ENCODE data around the gene DOCK3.
"Not testable (repeated sequence)": the region's sequence is repeated elsewhere in the genome, so short reads cannot be mapped to it uniquely, and the experiment has no call there.

Gene DOCK3

GRCh38 chr3:51387281-51387680, 712.6 kb downstream of the DOCK3 start:
- ATAC-seq = not testable (repeated sequence)

- TF ChIP-seq ARNTL (CRISPR knock-in tag; IDR thresholded peaks at IDR 0.05; ENCODE audit: borderline replicate concordance, low read depth) (no peak), CSRNP3 (CRISPR knock-in tag; IDR thresholded peaks at IDR 0.05) (no peak), TOX (CRISPR knock-in tag; IDR thresholded peaks at IDR 0.05; ENCODE audit: borderline replicate concordance) (no peak), ZNF8 (CRISPR knock-in tag; IDR thresholded peaks at IDR 0.05) (no peak), OSR1 (CRISPR knock-in tag; IDR thresholded peaks at IDR 0.05) (no peak), ISL1 (CRISPR knock-in tag; IDR thresholded peaks at IDR 0.05) (no peak), ZNF565 (CRISPR knock-in tag; conservative IDR thresholded peaks at IDR 0.05; ENCODE audit: low read depth) (no peak), ZC3H10 (CRISPR knock-in tag; IDR thresholded peaks at IDR 0.05) (no peak)
- no peak for ATAC-seq
These were observed 713.7 kb downstream of the DOCK3 start for GRCh38 chr3:51388286-51389029.

- ATAC-seq = peak; percentile 16; the same call in 2 of the 3 replicates
- TF ChIP-seq ISL1 (CRISPR knock-in tag; IDR thresholded peaks at IDR 0.05) (no peak), ZNF70 (CRISPR knock-in tag; IDR thresholded peaks at IDR 0.05) (no peak)
These were observed 714.9 kb downstream of the DOCK3 start for GRCh38 chr3:51389423-51390183.

GRCh38 chr3:51390246-51391074, 715.7 kb downstream of the DOCK3 start:
- peak; percentile 44 for ATAC-seq
- TF ChIP-seq ARNTL (CRISPR knock-in tag; IDR thresholded peaks at IDR 0.05; ENCODE audit: borderline replicate concordance, low read depth) (no peak), GLIS3 (CRISPR knock-in tag; IDR thresholded peaks at IDR 0.05) (no peak), TOX (CRISPR knock-in tag; IDR thresholded peaks at IDR 0.05; ENCODE audit: borderline replicate concordance) (no peak), CREB5 (CRISPR knock-in tag; IDR thresholded peaks at IDR 0.05; ENCODE audit: low read depth) (no peak), ESRRG (CRISPR knock-in tag; IDR thresholded peaks at IDR 0.05) (no peak), ZNF70 (CRISPR knock-in tag; IDR thresholded peaks at IDR 0.05) (no peak), ZNF565 (CRISPR knock-in tag; conservative IDR thresholded peaks at IDR 0.05; ENCODE audit: low read depth) (no peak), ZFP3 (CRISPR knock-in tag; IDR thresholded peaks at IDR 0.05) (no peak), SNAI2 (CRISPR knock-in tag; IDR thresholded peaks at IDR 0.05) (no peak), ISL1 (CRISPR knock-in tag; IDR thresholded peaks at IDR 0.05) (no peak), CSRNP3 (CRISPR knock-in tag; IDR thresholded peaks at IDR 0.05) (no peak), POU6F1 (CRISPR knock-in tag; IDR thresholded peaks at IDR 0.05; ENCODE audit: borderline replicate concordance, low read depth) (no peak), CSDC2 (CRISPR knock-in tag; IDR thresholded peaks at IDR 0.05) (no peak), OSR1 (CRISPR knock-in tag; IDR thresholded peaks at IDR 0.05) (no peak), BACH2 (CRISPR knock-in tag; IDR thresholded peaks at IDR 0.05; ENCODE audit: borderline replicate concordance) (no peak), RARB (CRISPR knock-in tag; IDR thresholded peaks at IDR 0.05) (no peak), TCF4 (CRISPR knock-in tag; IDR thresholded peaks at IDR 0.05; ENCODE audit: borderline replicate concordance) (no peak), PATZ1 (CRISPR knock-in tag; IDR thresholded peaks at IDR 0.05; ENCODE audit: borderline replicate concordance) (no peak), ZC3H10 (CRISPR knock-in tag; IDR thresholded peaks at IDR 0.05) (no peak)
